ENCODE measurements around the gene RALB.

GRCh38 chr2:120229341-120229740 lies 23.3 kb upstream of the RALB start:
- TF ChIP-seq EZH2 (IDR thresholded peaks at IDR 0.05), result no peak
- TF ChIP-seq POLR2AphosphoS5 (IDR thresholded peaks at IDR 0.05; ENCODE audit: borderline replicate concordance, low read depth, low read length), result no peak
- TF ChIP-seq FOXP2 (optimal IDR thresholded peaks at IDR 0.05; ENCODE audit: control extremely low read depth, extremely low read length, insufficient read depth), result no peak

Data from SK-N-MC (cell line).